ENCODE results near the gene CNN1. TPM values are rescaled to one million over a fixed set of nuclear protein-coding genes. Genes with fewer than 3 reads are reported as not detected.
"Not testable (repeated sequence)": the region's sequence is repeated elsewhere in the genome, so short reads cannot be mapped to it uniquely, and the experiment has no call there.

CNN1 gene
- total RNA-seq, 2 experiments from 2014 or later: 0.36 TPM; not detected in 1

DNA sequence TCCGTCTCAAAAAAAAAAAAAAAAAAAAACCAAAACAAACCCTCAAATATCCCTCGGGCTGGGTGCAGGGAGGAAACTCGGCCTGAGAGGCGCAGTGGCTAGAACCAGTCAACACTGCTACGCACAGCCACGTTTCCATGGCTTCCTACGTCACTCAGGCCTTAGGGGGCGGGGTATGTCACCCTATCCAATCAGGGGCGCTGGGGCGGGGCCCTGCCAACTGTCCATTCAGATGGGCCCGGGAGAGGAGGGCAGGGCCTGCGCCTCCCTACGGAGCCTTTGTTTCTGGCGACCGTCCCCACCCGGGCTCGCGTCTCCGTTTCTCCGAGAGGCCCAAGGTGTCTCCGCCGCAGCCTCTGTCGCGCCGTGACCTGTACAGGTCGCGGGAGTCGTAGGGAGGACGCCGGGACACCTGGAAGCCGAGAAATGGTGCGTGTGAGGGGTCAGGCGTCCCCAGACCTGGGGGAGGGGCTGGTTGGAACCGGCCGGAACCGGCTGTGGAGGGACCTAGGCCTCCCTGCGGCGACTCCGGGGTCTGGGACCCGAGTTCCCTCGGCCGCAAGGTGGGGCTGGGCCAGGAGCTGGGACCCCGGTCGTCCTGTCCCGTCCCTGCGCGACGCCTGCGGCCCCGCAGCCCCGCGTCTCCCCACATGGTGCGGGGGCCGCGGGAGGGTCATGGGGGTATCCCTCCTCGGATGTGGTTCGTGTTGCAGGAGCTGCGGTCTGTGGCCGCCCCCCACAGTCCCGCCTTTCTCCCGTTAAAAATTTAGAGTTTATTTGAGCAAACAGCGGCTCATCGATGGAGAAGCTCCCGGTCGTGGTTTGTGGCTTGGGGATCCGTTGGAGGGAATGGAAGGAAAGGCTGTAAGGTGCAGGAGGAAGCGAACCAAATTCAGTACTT is 58.8 kb downstream of the CNN1 start, which contains the start of gene ZNF627:
Gene ZNF627 (plus strand): TSS at position 282 of the 901 bp plus-strand sequence. CDS start 145 bp downstream, at position 427.
- Mint-ChIP-seq H3K27me3 (no peaks in the 10 kb centered on the region), H3K36me3 (peaks cover 16% of the 10 kb centered on the region), H3K9me3 (no peaks in the 10 kb centered on the region), H3K4me3 (peak within 1 kb of the TSS; percentile 90), H3K27ac (peak within 1 kb of the TSS; percentile 90), H3K4me1 (peaks cover 20% of the 10 kb centered on the region)
- DNase-seq: peak; percentile 98

DNA sequence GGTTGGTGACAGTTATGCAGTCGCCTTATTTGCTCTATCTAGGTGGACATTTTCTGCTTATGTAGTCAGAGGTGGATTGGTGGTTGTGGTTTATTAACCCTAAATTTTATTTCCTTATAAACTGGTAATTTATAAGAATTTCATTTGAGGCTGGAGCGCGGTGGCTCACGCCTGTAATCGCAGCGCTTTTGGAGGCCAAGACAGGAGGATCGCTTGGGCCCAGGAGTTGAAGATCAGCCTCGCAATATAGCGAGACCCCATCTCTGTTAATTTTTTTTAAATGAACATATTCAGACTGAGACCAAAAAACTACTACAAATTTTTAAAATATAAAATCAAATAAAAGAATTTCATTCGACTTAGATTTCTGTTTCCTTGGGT is 59.4 kb downstream of the CNN1 start:
- H3K27me3 Mint-ChIP-seq: no peaks in the 10 kb centered on the region
- H3K27ac Mint-ChIP-seq: peak overlapping the region; percentile 73
- DNase-seq: no peak
- peaks cover 23% of the 10 kb centered on the region for H3K4me1 Mint-ChIP-seq
- H3K4me3 Mint-ChIP-seq: peak overlapping the region; percentile 90
- H3K9me3 Mint-ChIP-seq: no peaks in the 10 kb centered on the region
- H3K36me3 Mint-ChIP-seq: peaks cover 22% of the 10 kb centered on the region

DNA sequence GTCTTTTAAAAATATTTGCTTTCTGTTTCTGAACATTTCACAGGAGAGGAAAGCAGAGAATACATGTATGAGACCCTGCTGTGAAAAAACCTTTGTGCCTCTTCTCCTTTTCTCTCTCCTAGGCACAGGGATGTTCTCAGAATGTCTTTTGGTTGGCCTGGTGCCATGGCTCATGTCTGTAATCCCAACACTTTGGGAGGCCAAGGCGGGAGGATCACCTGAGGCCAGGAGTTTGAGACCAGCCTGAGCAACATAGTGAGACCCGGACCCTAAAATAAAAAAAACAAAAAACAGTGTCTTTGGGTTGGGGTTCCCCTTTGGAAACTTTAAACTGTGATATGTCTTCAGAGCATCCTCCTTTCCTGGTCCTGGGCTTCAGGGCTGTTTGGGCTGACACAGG is 60.1 kb downstream of the CNN1 start:
- no peak overlapping the region for H3K27ac Mint-ChIP-seq
- no peak for DNase-seq
- peaks cover 2% of the 10 kb centered on the region for H3K9me3 Mint-ChIP-seq
- H3K27me3 Mint-ChIP-seq: no peaks in the 10 kb centered on the region
- H3K4me3 Mint-ChIP-seq: peak overlapping the region; percentile 70
- H3K36me3 Mint-ChIP-seq: peaks cover 23% of the 10 kb centered on the region
- H3K4me1 Mint-ChIP-seq: peaks cover 23% of the 10 kb centered on the region

DNA sequence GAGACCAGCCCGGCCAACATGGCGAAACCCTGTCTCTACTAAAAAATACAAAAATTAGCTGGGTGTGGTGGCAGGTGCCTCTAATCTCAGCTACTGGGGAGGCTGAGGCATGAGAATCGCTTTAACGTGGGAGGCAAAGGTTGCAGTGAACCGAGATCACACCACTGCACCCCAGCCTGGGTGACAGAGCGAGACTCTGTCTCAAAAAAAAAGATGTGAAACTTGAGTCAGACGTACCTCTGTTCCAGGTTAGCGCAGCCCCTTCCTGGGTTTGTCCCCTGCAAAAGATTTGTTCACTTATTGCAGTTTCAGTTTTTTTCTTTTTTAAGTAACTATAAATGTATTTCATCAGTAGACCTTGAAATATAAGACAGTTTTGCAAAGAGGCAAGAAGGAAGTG is 61.1 kb downstream of the CNN1 start:
- peaks cover 32% of the 10 kb centered on the region for H3K36me3 Mint-ChIP-seq
- peaks cover 23% of the 10 kb centered on the region for H3K4me1 Mint-ChIP-seq
- H3K27ac Mint-ChIP-seq, H3K4me3 Mint-ChIP-seq, DNase-seq, H3K9me3 Mint-ChIP-seq, H3K27me3 Mint-ChIP-seq: not testable (repeated sequence)

Other genes with a start within 250 kb of the CNN1 start
- not detected for gene TSPAN16, start 242.7 kb upstream of the CNN1 start, total RNA-seq
- 1 to 10 TPM; 3.2 to 4.2 TPM for gene RAB3D, start 199.2 kb upstream of the CNN1 start, total RNA-seq
- 10 to 100 TPM; 20.1 to 22.5 TPM for gene TMEM205, start 192.6 kb upstream of the CNN1 start, total RNA-seq
- gene CCDC159, start 192.3 kb upstream of the CNN1 start, total RNA-seq: 1 to 10 TPM; 6.9 to 8.3 TPM
- gene PLPPR2, start 183.4 kb upstream of the CNN1 start, total RNA-seq: 1 to 10 TPM in 1 of 2 experiments, under 1 TPM in 1; 0.70 to 1.2 TPM
- 1 to 10 TPM; 2.1 to 2.2 TPM for gene SWSAP1, start 164.2 kb upstream of the CNN1 start, total RNA-seq
- 1 to 10 TPM; 3.6 to 4.5 TPM for gene EPOR, start 154.5 kb upstream of the CNN1 start, total RNA-seq
- not detected for gene RGL3, start 119.5 kb upstream of the CNN1 start, total RNA-seq
- gene ODAD3, start 103.7 kb upstream of the CNN1 start, total RNA-seq: under 1 TPM; 0.27 to 0.32 TPM
- 100 to 1,000 TPM; 212 to 222 TPM for gene PRKCSH, start 103.2 kb upstream of the CNN1 start, total RNA-seq
- gene ELAVL3, start 57.8 kb upstream of the CNN1 start, total RNA-seq: not detected
- 10 to 100 TPM; 12.9 to 13.1 TPM for gene ZNF653, start 33.0 kb upstream of the CNN1 start, total RNA-seq
- 10 to 100 TPM; 46.7 to 51.7 TPM for gene ECSIT, start 9.7 kb upstream of the CNN1 start, total RNA-seq
- 10 to 100 TPM; 63.8 to 69.3 TPM for gene ELOF1, start 20.4 kb downstream of the CNN1 start, total RNA-seq
- 1 to 10 TPM; 3.4 to 4.3 TPM for gene ACP5, start 38.8 kb downstream of the CNN1 start, total RNA-seq
- gene ZNF627, start 58.6 kb downstream of the CNN1 start, total RNA-seq: 1 to 10 TPM; 4.7 to 5.5 TPM
- gene ZNF823, start 200.1 kb downstream of the CNN1 start, total RNA-seq: 1 to 10 TPM; 2.2 to 3.6 TPM
- 1 to 10 TPM; 4.0 to 4.1 TPM for gene ZNF441, start 228.1 kb downstream of the CNN1 start, total RNA-seq